PC-9 (cell line): Measurements from ENCODE around the gene S100A8. TPM values are rescaled to one million over a fixed set of nuclear protein-coding genes. Genes with fewer than 3 reads are reported as not detected.

Source experiments
- BruUV-seq: library from RNA; stranded (reverse); fragments of 400-500 nt; replicated peaks from 2 replicates; lab custom pipeline; 2021; lab: Mats Ljungman, UMichigan
- CTCF ChIA-PET: fragments of 300-600 bp; sonication (Branson Sonifier 250); formaldehyde crosslinking; loops from one replicate; lab custom pipeline; 2022; ENCODE audit warnings: antibody characterized with exemption; lab: Charles Lee
- POLR2A ChIA-PET: fragments of 300-600 bp; sonication (Branson Sonifier 250); formaldehyde crosslinking; loops from one replicate; lab custom pipeline; 2022; ENCODE audit warnings: antibody characterized with exemption; ENCODE audit not compliant: unreplicated experiment; lab: Charles Lee
- DNase-seq, 2 experiments: peaks; one replicate each; pipeline versions ENCODE4 v3.0.0 to v3.0.0-alpha.2; 2015 to 2022; ENCODE audit warnings: mixed read lengths in 1 of 2
- H2AFZ ChIP-seq: fragments of 200-600 bp; sonication (generic); 2 replicates; pipeline ENCODE4 v1.8.1; 2017; ENCODE audit warnings: antibody characterized with exemption
- H3F3A ChIP-seq: fragments of 200-600 bp; sonication (generic); 2 replicates; pipeline ENCODE4 v1.8.1; 2017; ENCODE audit warnings: antibody characterized with exemption, mild to moderate bottlenecking, low read depth; ENCODE audit not compliant: insufficient read depth
- H3K27ac ChIP-seq: fragments of 200-600 bp; sonication (generic); 2 replicates; pipeline ENCODE4 v1.6.1; 2016; ENCODE audit warnings: mixed run types
- H3K27me3 ChIP-seq: fragments of 200-600 bp; sonication (generic); 2 replicates; pipeline ENCODE4 v1.6.1; 2016; ENCODE audit warnings: low read depth, mixed run types; ENCODE audit not compliant: insufficient read depth
- H3K36me3 ChIP-seq: fragments of 200-600 bp; sonication (generic); 2 replicates; pipeline ENCODE4 v1.6.1; 2016; ENCODE audit warnings: low read depth, mixed run types
- H3K4me1 ChIP-seq: fragments of 200-600 bp; sonication (generic); replicated peaks from 2 replicates; pipeline ENCODE4 v1.6.1; 2016; ENCODE audit warnings: mixed run types; ENCODE audit not compliant: insufficient read depth
- H3K4me2 ChIP-seq: fragments of 200-600 bp; sonication (generic); 2 replicates; pipeline ENCODE4 v1.6.1; 2017; ENCODE audit warnings: mixed run types
- H3K4me3 ChIP-seq: fragments of 200-600 bp; sonication (generic); 2 replicates; pipeline ENCODE4 v1.6.1; 2016; ENCODE audit warnings: mixed run types
- H3K79me2 ChIP-seq: fragments of 200-600 bp; sonication (generic); 2 replicates; pipeline ENCODE4 v1.6.1; 2017; ENCODE audit warnings: low read depth, mixed run types
- H3K9me2 ChIP-seq: fragments of 200-600 bp; sonication (generic); 2 replicates; pipeline ENCODE4 v1.8.1; 2017; ENCODE audit warnings: mild to moderate bottlenecking; ENCODE audit not compliant: insufficient read depth
- H3K9me3 ChIP-seq: fragments of 200-600 bp; sonication (generic); 2 replicates; pipeline ENCODE4 v1.8.1; 2016; ENCODE audit warnings: low read depth; ENCODE audit not compliant: insufficient read depth
- H4K20me1 ChIP-seq: fragments of 200-600 bp; sonication (generic); 2 replicates; pipeline ENCODE4 v1.8.1; 2017; ENCODE audit not compliant: insufficient read depth
- CTCF ChIP-seq: fragments of 200-600 bp; sonication (generic); conservative IDR thresholded peaks from 2 replicates; pipeline ENCODE4 v1.6.1; 2017; ENCODE audit warnings: mixed run types, antibody characterized with exemption, mild to moderate bottlenecking, moderate library complexity
- EZH2 ChIP-seq: fragments of 200-600 bp; sonication (generic); IDR thresholded peaks from 2 replicates; pipeline ENCODE4 v1.8.0; 2017; ENCODE audit warnings: antibody characterized with exemption, low read depth
- intact Hi-C: fragments of 100-400 bp; cut with micrococcal nuclease; formaldehyde crosslinking; loops from one replicate; pipeline ENCODE4 v1.10.0; 2022; ENCODE audit not compliant: unreplicated experiment
- total RNA-seq: library from RNA; stranded (reverse); gene quantifications from 2 replicates; pipeline ENCODE4 v1.2.3, GENCODE V29; 2021

S100A8 gene
- total RNA-seq, 1 experiment from 2014 or later, result not detected

DNA sequence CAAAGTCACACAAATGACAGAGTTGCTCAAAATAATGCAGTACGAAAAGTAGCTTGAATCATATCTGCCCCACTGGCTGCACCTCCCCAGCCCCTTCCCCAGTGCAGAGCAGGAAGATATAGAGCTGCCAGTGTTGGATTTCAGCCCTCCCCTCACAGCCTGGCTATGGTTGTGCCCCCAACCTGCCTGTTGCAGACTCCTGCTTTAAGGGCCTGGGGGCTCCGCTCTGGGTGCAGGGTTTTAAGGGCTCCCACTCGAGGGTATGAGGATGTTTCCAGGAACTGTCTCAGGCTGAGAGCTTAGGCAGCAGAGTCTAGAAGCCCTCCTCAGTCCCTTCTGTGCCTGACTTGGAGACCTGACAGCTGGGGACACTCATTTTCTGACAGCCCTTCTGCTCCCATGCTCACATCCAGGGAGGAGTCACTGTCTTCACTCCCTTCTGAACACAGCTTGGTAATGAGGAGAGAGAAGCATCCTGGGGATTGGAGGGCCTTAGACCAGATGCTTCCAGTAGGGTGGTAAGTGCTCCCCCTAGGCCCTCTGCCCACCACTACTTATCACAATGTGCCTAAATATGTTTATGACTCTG is 28.6 kb downstream of the S100A8 start:
- ChIA-PET CTCF (interaction anchor here (0.7 kb wide), 1 partner anchor 1249 kb away, joined by 3 read pairs; no protein-coding TSS in a partner anchor), POLR2A (no interaction called here)
- no peaks in the 10 kb centered on the region for H3K9me2 ChIP-seq
- TF ChIP-seq CTCF (no peak), EZH2 (no peak)
- H3F3A ChIP-seq, result peaks cover 83% of the 10 kb centered on the region
- peak overlapping the region; percentile 71; the same call in 1 of the 2 replicates for H3K4me2 ChIP-seq
- no peaks in the 10 kb centered on the region for H3K9me3 ChIP-seq
- BruUV-seq, result no TSS peak
- no peak for DNase-seq
- peaks cover 25% of the 10 kb centered on the region for H3K79me2 ChIP-seq
- H3K4me1 ChIP-seq, result peaks cover 80% of the 10 kb centered on the region
- H4K20me1 ChIP-seq, result no peaks in the 10 kb centered on the region
- no peak overlapping the region for H3K4me3 ChIP-seq
- H3K36me3 ChIP-seq, result peaks cover 19% of the 10 kb centered on the region
- H3K27me3 ChIP-seq, result no peaks in the 10 kb centered on the region
- no peak overlapping the region for H2AFZ ChIP-seq
- intact Hi-C loops, result no loop called here
- peak overlapping the region; percentile 42; the same call in 1 of the 2 replicates for H3K27ac ChIP-seq

GRCh38 chr1:153361480-153362109 is 29.3 kb downstream of the S100A8 start:
- peak overlapping the region; percentile 42 for H3K27ac ChIP-seq
- peaks cover 89% of the 10 kb centered on the region for H3F3A ChIP-seq
- no peak overlapping the region for H2AFZ ChIP-seq
- H3K4me3 ChIP-seq, result no peak overlapping the region
- no peak for TF ChIP-seq EZH2
- no peaks in the 10 kb centered on the region for H3K9me2 ChIP-seq
- H4K20me1 ChIP-seq, result no peaks in the 10 kb centered on the region
- ChIA-PET CTCF (no interaction called here), POLR2A (no interaction called here)
- peaks cover 25% of the 10 kb centered on the region for H3K79me2 ChIP-seq
- no TSS peak for BruUV-seq
- H3K27me3 ChIP-seq, result no peaks in the 10 kb centered on the region
- peak overlapping the region; percentile 97; the same call in 1 of the 2 replicates for H3K4me2 ChIP-seq
- no peak for DNase-seq
- intact Hi-C loops, result no loop called here
- H3K9me3 ChIP-seq, result no peaks in the 10 kb centered on the region
- peaks cover 19% of the 10 kb centered on the region for H3K36me3 ChIP-seq
- H3K4me1 ChIP-seq, result peaks cover 81% of the 10 kb centered on the region

DNA sequence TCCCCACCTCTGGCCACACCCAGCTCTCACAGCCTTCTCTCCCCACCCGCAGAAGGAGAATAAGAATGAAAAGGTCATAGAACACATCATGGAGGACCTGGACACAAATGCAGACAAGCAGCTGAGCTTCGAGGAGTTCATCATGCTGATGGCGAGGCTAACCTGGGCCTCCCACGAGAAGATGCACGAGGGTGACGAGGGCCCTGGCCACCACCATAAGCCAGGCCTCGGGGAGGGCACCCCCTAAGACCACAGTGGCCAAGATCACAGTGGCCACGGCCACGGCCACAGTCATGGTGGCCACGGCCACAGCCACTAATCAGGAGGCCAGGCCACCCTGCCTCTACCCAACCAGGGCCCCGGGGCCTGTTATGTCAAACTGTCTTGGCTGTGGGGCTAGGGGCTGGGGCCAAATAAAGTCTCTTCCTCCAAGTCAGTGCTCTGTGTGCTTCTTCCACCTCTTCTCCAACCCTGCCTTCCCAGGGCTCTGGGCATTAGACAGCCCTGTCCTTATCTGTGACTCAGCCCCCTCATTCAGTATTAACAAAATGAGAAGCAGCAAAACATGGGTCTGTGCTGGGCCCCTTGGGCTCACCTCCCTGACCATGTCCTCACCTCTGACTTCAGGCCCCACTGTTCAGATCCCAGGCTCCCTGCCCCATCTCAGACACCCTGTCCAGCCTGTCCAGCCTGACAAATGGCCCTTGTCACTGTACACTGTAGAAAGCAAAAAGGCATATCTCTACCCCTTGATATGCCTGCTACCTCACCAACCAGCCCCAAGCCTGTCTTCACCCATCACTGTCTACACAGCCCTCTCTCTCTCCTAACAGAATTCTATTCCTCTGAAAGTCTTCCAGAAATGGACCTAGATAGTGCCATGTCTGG is 30.0 kb downstream of the S100A8 start:
- H4K20me1 ChIP-seq, result no peaks in the 10 kb centered on the region
- H3F3A ChIP-seq, result peaks cover 94% of the 10 kb centered on the region
- H2AFZ ChIP-seq, result no peak overlapping the region
- no peaks in the 10 kb centered on the region for H3K27me3 ChIP-seq
- peaks cover 81% of the 10 kb centered on the region for H3K4me1 ChIP-seq
- peak overlapping the region; percentile 97 for H3K4me2 ChIP-seq
- peak in 1 of 2 experiments; percentile 35 for DNase-seq
- H3K79me2 ChIP-seq, result peaks cover 25% of the 10 kb centered on the region
- peaks cover under 1% of the 10 kb centered on the region; the same call in 1 of the 2 replicates for H3K9me3 ChIP-seq
- peaks cover 19% of the 10 kb centered on the region for H3K36me3 ChIP-seq
- no peak overlapping the region for H3K4me3 ChIP-seq
- POLR2A ChIA-PET, result no interaction called here
- no TSS peak for BruUV-seq
- peak overlapping the region; percentile 42 for H3K27ac ChIP-seq
- no peaks in the 10 kb centered on the region for H3K9me2 ChIP-seq
- CTCF ChIA-PET, result no interaction called here
- TF ChIP-seq EZH2 (no peak), CTCF (no peak)
- intact Hi-C loops, result no loop called here
